K562 (cell line): ENCODE results near the gene LRRC27. TPM values are rescaled to one million over a fixed set of nuclear protein-coding genes. Genes with fewer than 3 reads are reported as not detected.

Experiments
- ATAC-seq: fragments of 200-7000 bp; cut with Tn5 transposase; 3 replicates; pipeline ENCODE4 v1.9.1; 2020; ENCODE audit warnings: moderate library complexity
- BruUV-seq: library from RNA; stranded (reverse); fragments of 400-500 nt; replicated peaks from 2 replicates; lab custom pipeline; 2021; lab: Mats Ljungman, UMichigan
- CTCF ChIA-PET: fragments of 300-600 bp; formaldehyde crosslinking; extraction: SDS; loops from one replicate; lab custom pipeline; 2021; ENCODE audit warnings: low intra/inter-chr PET ratio; lab: Yijun Ruan, JAX
- POLR2A ChIA-PET: fragments of 300-600, 350-650 bp; sonication (Branson Sonifier 250); formaldehyde crosslinking; extraction: SDS; loops from one replicate; lab custom pipeline; 2021; ENCODE audit warnings: antibody characterized with exemption, inconsistent platforms; lab: Yijun Ruan, JAX
- DNase-seq, 4 experiments: peaks; one replicate each; pipeline versions ENCODE4 v3.0.0 to v3.0.0-alpha.2; 2011 to 2018; ENCODE audit warnings: low spot score in 3 of 4, mixed read lengths in 3 of 4; ENCODE audit errors: extremely low read depth in 1 of 4
- FAIRE-seq: peaks from 2 replicates; lab custom pipeline; 2011; peaks lifted over from hg19 to GRCh38; lab: Jason Lieb, UNC
- H2AFZ ChIP-seq: 2 replicates; pipeline ENCODE4 v1.6.0; 2011; ENCODE audit warnings: low read depth, low read length, control low read depth, inconsistent platforms
- H3K27ac ChIP-seq: fragments of 200-600 bp; 3 replicates; pipeline ENCODE4 v1.8.0; 2011; ENCODE audit warnings: low read depth, mild to moderate bottlenecking, control low read depth, inconsistent platforms, low read length, moderate library complexity, mixed read lengths; ENCODE audit errors: extremely low read depth
- H3K27me3 ChIP-seq, 2 experiments: fragments of 300-600 bp in 1 of 2; 2 replicates in 1 of 2; 3 replicates in 1 of 2; pipeline versions ENCODE4 v1.6.0 to v1.8.0; 2011; ENCODE audit warnings: inconsistent platforms in 2 of 2, low read length in 2 of 2, mild to moderate bottlenecking in 1 of 2, mixed read lengths in 1 of 2, moderate library complexity in 1 of 2; ENCODE audit not compliant: control insufficient read depth in 2 of 2, insufficient read depth in 2 of 2
- H3K36me3 ChIP-seq: fragments of 300-600 bp; 3 replicates; pipeline ENCODE4 v1.8.0; 2011; ENCODE audit warnings: mild to moderate bottlenecking, low read length, inconsistent platforms; ENCODE audit not compliant: control insufficient read depth, insufficient read depth
- H3K4me1 ChIP-seq, 2 experiments: fragments of 200-600 bp in 1 of 2; replicated peaks in 1 of 2; 2 replicates in 1 of 2; 3 replicates in 1 of 2; pipeline versions ENCODE4 v1.5.1 to v1.8.0; 2011; ENCODE audit warnings: inconsistent platforms in 2 of 2, low read length in 2 of 2, mild to moderate bottlenecking in 1 of 2, mixed read lengths in 1 of 2, moderate library complexity in 1 of 2; ENCODE audit not compliant: control insufficient read depth in 2 of 2, insufficient read depth in 2 of 2
- H3K4me2 ChIP-seq: 2 replicates; pipeline ENCODE4 v1.6.1; 2011; ENCODE audit warnings: low read length, control low read depth, inconsistent platforms, mixed read lengths; ENCODE audit not compliant: insufficient read depth
- H3K4me3 ChIP-seq: fragments of 200-600 bp; sonication (generic), shearing (Covaris generic); 2 replicates; pipeline ENCODE4 v1.5.1; 2016; ENCODE audit warnings: control low read depth, inconsistent platforms
- H3K79me2 ChIP-seq: fragments of 200-600 bp; 3 replicates; pipeline ENCODE4 v1.8.0; 2011; ENCODE audit warnings: low read length, inconsistent platforms; ENCODE audit not compliant: control insufficient read depth, insufficient read depth
- H3K9ac ChIP-seq, 2 experiments: 2 replicates each; pipeline versions ENCODE4 v1.6.0 to v1.6.1; 2011; ENCODE audit warnings: low read depth in 2 of 2, low read length in 2 of 2, control low read depth in 1 of 2, inconsistent platforms in 1 of 2, mild to moderate bottlenecking in 1 of 2, mixed read lengths in 1 of 2; ENCODE audit not compliant: insufficient read depth in 1 of 2
- H3K9me1 ChIP-seq: one replicate; pipeline ENCODE4 v1.6.0; 2011; ENCODE audit warnings: inconsistent platforms, mild to moderate bottlenecking, low read length, moderate library complexity; ENCODE audit not compliant: control insufficient read depth, insufficient read depth
- H3K9me3 ChIP-seq: replicated peaks from 2 replicates; pipeline ENCODE4 v1.5.1; 2011; ENCODE audit warnings: low read depth, low read length, inconsistent platforms; ENCODE audit not compliant: control insufficient read depth, insufficient read depth
- H4K20me1 ChIP-seq: replicated peaks from 2 replicates; pipeline ENCODE4 v1.6.1; 2011; ENCODE audit warnings: low read length, inconsistent platforms, mixed read lengths; ENCODE audit not compliant: control insufficient read depth, insufficient read depth
- BHLHE40 ChIP-seq: IDR thresholded peaks from 2 replicates; pipeline ENCODE4 v1.6.1; 2011; ENCODE audit warnings: low read length, improper control_type of control experiment
- GTF2E2 ChIP-seq: fragments of 200-800 bp; sonication (Bioruptor generic); IDR thresholded peaks from 2 replicates; pipeline ENCODE4 v1.6.1; 2016; ENCODE audit warnings: missing genetic modification characterization, missing compliant biosample characterization
- MEF2A ChIP-seq: IDR thresholded peaks from 2 replicates; pipeline ENCODE4 v1.6.1; 2011; ENCODE audit warnings: low read depth, mild to moderate bottlenecking, low read length, moderate library complexity; ENCODE audit not compliant: control insufficient read depth
- THRA ChIP-seq: fragments of 450-650 bp; IDR thresholded peaks from 2 replicates; pipeline ENCODE4 v1.6.1; 2017; ENCODE audit warnings: mild to moderate bottlenecking, moderate library complexity
- TOE1 ChIP-seq, 2 experiments: fragments of 450-650 bp in 1 of 2; sonication (generic) in 1 of 2; formaldehyde crosslinking in 1 of 2; IDR thresholded peaks; 2 replicates each; pipeline versions ENCODE4 v1.7.1 to v1.8.0; 2016 to 2022; ENCODE audit warnings: borderline replicate concordance in 2 of 2, mild to moderate bottlenecking in 2 of 2, antibody characterized with exemption in 1 of 2, inconsistent platforms in 1 of 2, low read depth in 1 of 2, missing genetic modification reagents in 1 of 2, moderate library complexity in 1 of 2
- ZBTB1 ChIP-seq: sonication (generic); formaldehyde crosslinking; IDR thresholded peaks from 2 replicates; pipeline ENCODE4 v1.8.1; 2023; ENCODE audit warnings: missing genetic modification reagents, low read depth, mild to moderate bottlenecking, borderline replicate concordance
- ZNF609 ChIP-seq: sonication (generic); formaldehyde crosslinking; IDR thresholded peaks from 2 replicates; pipeline ENCODE4 v1.8.1; 2023; ENCODE audit warnings: missing genetic modification reagents, mild to moderate bottlenecking, borderline replicate concordance
- ZNF764 ChIP-seq: fragments of 250-450 bp; sonication (Bioruptor Pico); IDR thresholded peaks from 2 replicates; pipeline ENCODE4 v1.4.0; 2020; ENCODE audit warnings: low read depth, mild to moderate bottlenecking, moderate library complexity
- WGBS: fragments of 100-300 bp; shearing (Covaris generic); methylation state at CpG from one replicate; pipeline ENCODE4 v1.1.6; 2016; ENCODE audit warnings: low coverage, mixed read lengths; ENCODE audit not compliant: insufficient coverage; ENCODE audit errors: missing lambda C conversion rate; 5-methylcytosine and 5-hydroxymethylcytosine counted together
- in situ Hi-C: fragments of 300-500 bp; cut with MboI; formaldehyde crosslinking; loops from 4 replicates; pipeline ENCODE4 v1.15.0; 2018; ENCODE audit warnings: inconsistent platforms, mixed read lengths
- intact Hi-C: fragments of 100-400 bp; cut with micrococcal nuclease; formaldehyde crosslinking; loops from 2 replicates; pipeline ENCODE4 v1.14.2; 2022
- polyA plus RNA-seq, 8 experiments: library from polyadenylated mRNA; depleted of rRNA in 4 of 8; stranded (reverse) in 5 of 8; unstranded in 3 of 8; fragments of >200 nt; fragmentation: Nextera tagmentation in 2 of 8; fragmentation: Illumina TruSeq in 1 of 8; extraction: Ambion mirVana in 2 of 8; extraction: Trizol in 1 of 8; gene quantifications; 2 replicates each; pipeline versions ENCODE4 v1.2.1 to v1.2.3, GENCODE V29; 2011 to 2014; ENCODE audit warnings: inconsistent platforms in 1 of 8, missing spikeins in 1 of 8
- total RNA-seq, 7 experiments: library from RNA; depleted of rRNA in 6 of 7; stranded (reverse); fragments of >200 nt in 6 of 7; fragmentation: Illumina TruSeq in 2 of 7; extraction: Trizol in 2 of 7; gene quantifications; 2 replicates each; pipeline versions ENCODE4 v1.2.1 to v1.2.3, GENCODE V29; 2011 to 2021; ENCODE audit warnings: low replicate concordance in 1 of 7
- TF ChIP-seq, protein P1 (sequence below): fragments of 250-450 bp; sonication (Bioruptor Pico); IDR thresholded peaks from 2 replicates; pipeline ENCODE4 v1.8.0; 2022; ENCODE audit warnings: moderate library complexity, mild to moderate bottlenecking, inconsistent platforms
- TF ChIP-seq, protein P2 (sequence below): fragments of 250-450 bp; sonication (Bioruptor Pico); IDR thresholded peaks from 2 replicates; pipeline ENCODE4 v1.8.0; 2021; ENCODE audit warnings: moderate library complexity, mild to moderate bottlenecking, inconsistent platforms
- TF ChIP-seq, protein P3 (sequence below): sonication (generic); formaldehyde crosslinking; IDR thresholded peaks from 2 replicates; pipeline ENCODE4 v1.8.0; 2022; ENCODE audit warnings: mild to moderate bottlenecking, missing genetic modification reagents

LRRC27 gene
- total and polyA plus RNA-seq, 9 of the 15 experiments (the other 6 are each of a cell fraction or from before 2014, with no cell fraction given), result 0.10 to 2.7 (median 1.4) TPM

- no peak overlapping the region for H3K4me2 ChIP-seq
- H3K79me2 ChIP-seq, result peaks cover 6% of the 10 kb centered on the region; the same call in 1 of the 3 replicates
- no TSS peak for BruUV-seq
- no peak overlapping the region for H3K4me3 ChIP-seq
- H3K9me3 ChIP-seq, result no peaks in the 10 kb centered on the region
- in situ Hi-C loops (loop anchor here (5.0 kb wide), 1 partner anchor 59 kb away; no protein-coding TSS in a partner anchor), intact Hi-C loops (loop anchor here (5.0 kb wide), 1 partner anchor 244 kb away; no protein-coding TSS in a partner anchor)
- H3K9me1 ChIP-seq, result no peaks in the 10 kb centered on the region
- DNase-seq (no peak), FAIRE-seq (no peak), ATAC-seq (no peak)
- ChIA-PET POLR2A (no interaction called here), CTCF (no interaction called here)
- 6% methylated on average over 11 of the region's 12 CpGs for WGBS
- H3K4me1 ChIP-seq, result peaks cover 2 to 50% of the 10 kb centered on the region in 2 experiments; a peak in 3 of 5 replicates
- no peak overlapping the region for H3K27ac ChIP-seq
- H4K20me1 ChIP-seq, result no peaks in the 10 kb centered on the region
- no peak overlapping the region for H3K9ac ChIP-seq
- no peak overlapping the region for H2AFZ ChIP-seq
- H3K27me3 ChIP-seq, result no peaks in the 10 kb centered on the region
- no peaks in the 10 kb centered on the region for H3K36me3 ChIP-seq
- TF ChIP-seq MEF2A (no peak), THRA (no peak), GTF2E2 (tag) (no peak), ZNF764 (CRISPR knock-in tag) (no peak), ZBTB1 (no peak), ZNF609 (no peak), TOE1 (IDR thresholded peaks at IDR 0.05; ENCODE audit: borderline replicate concordance) (no peak), TOE1 (CRISPR knock-in tag; IDR thresholded peaks at IDR 0.05; ENCODE audit: borderline replicate concordance, low read depth) (no peak), BHLHE40 (no peak)
- TF ChIP-seq, protein P1, sequence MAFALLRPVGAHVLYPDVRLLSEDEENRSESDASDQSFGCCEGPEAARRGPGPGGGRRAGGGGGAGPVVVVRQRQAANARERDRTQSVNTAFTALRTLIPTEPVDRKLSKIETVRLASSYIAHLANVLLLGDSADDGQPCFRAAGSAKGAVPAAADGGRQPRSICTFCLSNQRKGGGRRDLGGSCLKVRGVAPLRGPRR (CRISPR knock-in tag), result no peak
- TF ChIP-seq, protein P2, sequence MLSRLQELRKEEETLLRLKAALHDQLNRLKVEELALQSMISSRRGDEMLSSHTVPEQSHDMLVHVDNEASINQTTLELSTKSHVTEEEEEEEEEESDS, result no peak
- TF ChIP-seq, protein P3, sequence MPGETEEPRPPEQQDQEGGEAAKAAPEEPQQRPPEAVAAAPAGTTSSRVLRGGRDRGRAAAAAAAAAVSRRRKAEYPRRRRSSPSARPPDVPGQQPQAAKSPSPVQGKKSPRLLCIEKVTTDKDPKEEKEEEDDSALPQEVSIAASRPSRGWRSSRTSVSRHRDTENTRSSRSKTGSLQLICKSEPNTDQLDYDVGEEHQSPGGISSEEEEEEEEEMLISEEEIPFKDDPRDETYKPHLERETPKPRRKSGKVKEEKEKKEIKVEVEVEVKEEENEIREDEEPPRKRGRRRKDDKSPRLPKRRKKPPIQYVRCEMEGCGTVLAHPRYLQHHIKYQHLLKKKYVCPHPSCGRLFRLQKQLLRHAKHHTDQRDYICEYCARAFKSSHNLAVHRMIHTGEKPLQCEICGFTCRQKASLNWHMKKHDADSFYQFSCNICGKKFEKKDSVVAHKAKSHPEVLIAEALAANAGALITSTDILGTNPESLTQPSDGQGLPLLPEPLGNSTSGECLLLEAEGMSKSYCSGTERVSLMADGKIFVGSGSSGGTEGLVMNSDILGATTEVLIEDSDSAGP (CRISPR knock-in tag), result no peak
Observed at GRCh38 chr10:132392811-132393694, 61.1 kb downstream of the LRRC27 start.
